HK-2 (cell line): ENCODE results near the gene MOV10L1.
"Not testable (repeated sequence)": the region's sequence is repeated elsewhere in the genome, so short reads cannot be mapped to it uniquely, and the experiment has no call there.

Source experiments
- DNase-seq: peaks from one replicate; pipeline ENCODE4 v3.0.0-alpha.2; 2018; ENCODE audit not compliant: unreplicated experiment

MOV10L1 gene

GRCh38 chr22:50204998-50205397 is 115.2 kb downstream of the MOV10L1 start:
- not testable (repeated sequence) for DNase-seq

GRCh38 chr22:50205781-50206569 is 116.2 kb downstream of the MOV10L1 start:
- DNase-seq = no peak

- DNase-seq = no peak
Observed at GRCh38 chr22:50206599-50206998, 116.8 kb downstream of the MOV10L1 start.

- DNase-seq = no peak
Observed at GRCh38 chr22:50207383-50208140, 117.8 kb downstream of the MOV10L1 start.

GRCh38 chr22:50208430-50208938 is 118.7 kb downstream of the MOV10L1 start:
- no peak for DNase-seq

GRCh38 chr22:50208939-50209892 is 119.4 kb downstream of the MOV10L1 start:
- DNase-seq = no peak

GRCh38 chr22:50209893-50210292 is 120.1 kb downstream of the MOV10L1 start:
- DNase-seq = peak; percentile 38

- no peak for DNase-seq
Observed at GRCh38 chr22:50210378-50211139, 120.8 kb downstream of the MOV10L1 start.

- no peak for DNase-seq
Observed at GRCh38 chr22:50211147-50211546, 121.3 kb downstream of the MOV10L1 start.
